ENCODE measurements around the gene LRBA. TPM values are rescaled to one million over a fixed set of nuclear protein-coding genes. Genes with fewer than 3 reads are reported as not detected.
A peak's percentile ranks its signal among the peaks of the same experiment; 100 is the strongest.
"Not testable (repeated sequence)": the region's sequence is repeated elsewhere in the genome, so short reads cannot be mapped to it uniquely, and the experiment has no call there.

LRBA gene
- polyA plus RNA-seq, 3 donors from 2014 or later: 18.1 to 25.3 (median 19.6) TPM

GRCh38 chr4:150939530-150939929, 75.6 kb downstream of the LRBA start:
- H3K4me1 Mint-ChIP-seq: peaks cover 40 to 64% of the 10 kb centered on the region in 2 donors
- no peaks in the 10 kb centered on the region for H3K27me3 Mint-ChIP-seq (ENCODE audit: low read depth in 3 of 3)
- H3K27ac Mint-ChIP-seq: peak overlapping the region in 4 of 6 donors; percentile 0 to 63 (median 23)
- H3K9me3 Mint-ChIP-seq: no peaks in the 10 kb centered on the region
- H3K36me3 Mint-ChIP-seq: no peaks in the 10 kb centered on the region
- no peak overlapping the region for H3K4me3 Mint-ChIP-seq
- no peak for DNase-seq

GRCh38 chr4:150938873-150939499, 76.1 kb downstream of the LRBA start:
- H3K27ac Mint-ChIP-seq: peak overlapping the region in 5 of 6 donors; percentile 3 to 63 (median 19)
- peaks cover 38 to 61% of the 10 kb centered on the region in 2 donors for H3K4me1 Mint-ChIP-seq
- no peaks in the 10 kb centered on the region for H3K27me3 Mint-ChIP-seq (ENCODE audit: low read depth in 3 of 3)
- no peaks in the 10 kb centered on the region for H3K9me3 Mint-ChIP-seq
- no peaks in the 10 kb centered on the region for H3K36me3 Mint-ChIP-seq
- peak overlapping the region in 2 of 5 donors; percentile 1 to 8 for H3K4me3 Mint-ChIP-seq
- DNase-seq: no peak

GRCh38 chr4:150938417-150938816, 76.7 kb downstream of the LRBA start:
- Mint-ChIP-seq H3K27ac (no peak overlapping the region), H3K4me1 (peaks cover 33 to 55% of the 10 kb centered on the region in 2 donors), H3K9me3 (no peaks in the 10 kb centered on the region), H3K4me3 (no peak overlapping the region), H3K36me3 (no peaks in the 10 kb centered on the region), H3K27me3 (ENCODE audit: low read depth in 3 of 3) (no peaks in the 10 kb centered on the region)
- DNase-seq: no peak

- H3K4me3 Mint-ChIP-seq: no peak overlapping the region
- no peak for DNase-seq
- peaks cover 17 to 30% of the 10 kb centered on the region in 2 donors for H3K4me1 Mint-ChIP-seq
- H3K36me3 Mint-ChIP-seq: peaks cover 0 to under 1% (median 0%) of the 10 kb centered on the region in 3 donors
- no peak overlapping the region for H3K27ac Mint-ChIP-seq
- H3K9me3 Mint-ChIP-seq: no peaks in the 10 kb centered on the region
- no peaks in the 10 kb centered on the region for H3K27me3 Mint-ChIP-seq (ENCODE audit: low read depth in 3 of 3)
Observed at GRCh38 chr4:150934022-150934421, 81.1 kb downstream of the LRBA start.

- no peak overlapping the region for H3K27ac Mint-ChIP-seq
- no peak for DNase-seq
- H3K4me3 Mint-ChIP-seq: no peak overlapping the region
Observed at GRCh38 chr4:150931796-150932195, 83.3 kb downstream of the LRBA start.

GRCh38 chr4:150931005-150931404, 84.1 kb downstream of the LRBA start:
- H3K4me3 Mint-ChIP-seq: no peak overlapping the region
- DNase-seq: no peak
- peaks cover under 1% of the 10 kb centered on the region in 2 donors for H3K4me1 Mint-ChIP-seq
- no peaks in the 10 kb centered on the region for H3K9me3 Mint-ChIP-seq
- H3K27me3 Mint-ChIP-seq (ENCODE audit: low read depth in 3 of 3): no peaks in the 10 kb centered on the region
- H3K36me3 Mint-ChIP-seq: peaks cover 4 to 11% (median 7%) of the 10 kb centered on the region in 3 donors
- H3K27ac Mint-ChIP-seq: no peak overlapping the region

More at GRCh38 chr4:150931796-150932195, 83.3 kb downstream of the LRBA start:
- Mint-ChIP-seq H3K9me3 (no peaks in the 10 kb centered on the region), H3K36me3 (peaks cover 3 to 7% (median 4%) of the 10 kb centered on the region in 3 donors), H3K4me1 (peaks cover 6 to 9% of the 10 kb centered on the region in 2 donors), H3K27me3 (ENCODE audit: low read depth in 3 of 3) (no peaks in the 10 kb centered on the region)

- Mint-ChIP-seq H3K27ac (no peak overlapping the region), H3K27me3 (ENCODE audit: low read depth in 3 of 3) (no peaks in the 10 kb centered on the region), H3K4me1 (no peaks in the 10 kb centered on the region), H3K36me3 (peaks cover 17 to 23% (median 21%) of the 10 kb centered on the region in 3 donors), H3K4me3 (no peak overlapping the region), H3K9me3 (no peaks in the 10 kb centered on the region)
- no peak for DNase-seq
Observed at GRCh38 chr4:150923945-150924344, 91.1 kb downstream of the LRBA start.

- peaks cover 17 to 32% (median 21%) of the 10 kb centered on the region in 3 donors for H3K36me3 Mint-ChIP-seq
- DNase-seq; H3K4me1 Mint-ChIP-seq; H3K27ac Mint-ChIP-seq; H3K9me3 Mint-ChIP-seq; H3K4me3 Mint-ChIP-seq; H3K27me3 Mint-ChIP-seq (ENCODE audit: low read depth in 3 of 3): not testable (repeated sequence)
Observed at GRCh38 chr4:150921486-150921885, 93.6 kb downstream of the LRBA start.

- H3K4me3 Mint-ChIP-seq; H3K9me3 Mint-ChIP-seq; H3K27me3 Mint-ChIP-seq (ENCODE audit: low read depth in 3 of 3); H3K4me1 Mint-ChIP-seq; DNase-seq; H3K27ac Mint-ChIP-seq: not testable (repeated sequence)
- peaks cover 24 to 42% (median 32%) of the 10 kb centered on the region in 3 donors for H3K36me3 Mint-ChIP-seq
Observed at GRCh38 chr4:150918562-150918961, 96.5 kb downstream of the LRBA start.

- Mint-ChIP-seq H3K27me3 (ENCODE audit: low read depth in 3 of 3) (peaks cover 0 to 3% (median 0%) of the 10 kb centered on the region in 3 donors), H3K27ac (no peak overlapping the region), H3K4me1 (peaks cover 19 to 27% of the 10 kb centered on the region in 2 donors), H3K36me3 (peaks cover 51 to 69% (median 65%) of the 10 kb centered on the region in 3 donors), H3K4me3 (no peak overlapping the region), H3K9me3 (peaks cover 0 to 21% (median 6%) of the 10 kb centered on the region in 6 donors)
- no peak for DNase-seq
Observed at GRCh38 chr4:150911326-150911725, 103.8 kb downstream of the LRBA start.

GRCh38 chr4:150909116-150909515, 106.0 kb downstream of the LRBA start:
- Mint-ChIP-seq H3K36me3 (peaks cover 53 to 69% (median 68%) of the 10 kb centered on the region in 3 donors), H3K4me1 (peaks cover 19 to 28% of the 10 kb centered on the region in 2 donors), H3K27me3 (ENCODE audit: low read depth in 3 of 3) (peaks cover 0 to 3% (median 0%) of the 10 kb centered on the region in 3 donors), H3K4me3 (peak overlapping the region; percentile 54 to 84 (median 72)), H3K9me3 (peaks cover 0 to 21% (median 6%) of the 10 kb centered on the region in 6 donors), H3K27ac (peak overlapping the region; percentile 23 to 83 (median 56))
- DNase-seq: peak in 2 of 3 donors; percentile 0 to 9

- Mint-ChIP-seq H3K27ac (peak overlapping the region in 3 of 6 donors; percentile 47 to 64 (median 47)), H3K36me3 (peaks cover 43 to 63% (median 62%) of the 10 kb centered on the region in 3 donors)
Observed at GRCh38 chr4:150906987-150907633, 108.0 kb downstream of the LRBA start.

GRCh38 chr4:150904671-150905070, 110.4 kb downstream of the LRBA start:
- H3K4me1 Mint-ChIP-seq: peaks cover 15 to 21% of the 10 kb centered on the region in 2 donors
- no peak for DNase-seq
- H3K36me3 Mint-ChIP-seq: peaks cover 28 to 49% (median 48%) of the 10 kb centered on the region in 3 donors
- no peak overlapping the region for H3K27ac Mint-ChIP-seq
- H3K4me3 Mint-ChIP-seq: no peak overlapping the region
- H3K27me3 Mint-ChIP-seq (ENCODE audit: low read depth in 3 of 3): no peaks in the 10 kb centered on the region
- H3K9me3 Mint-ChIP-seq: no peaks in the 10 kb centered on the region

More at GRCh38 chr4:150906987-150907633, 108.0 kb downstream of the LRBA start:
- no peak for DNase-seq
- H3K4me3 Mint-ChIP-seq: no peak overlapping the region
- H3K4me1 Mint-ChIP-seq: peaks cover 19 to 28% of the 10 kb centered on the region in 2 donors
- peaks cover 0 to 14% (median 4%) of the 10 kb centered on the region in 6 donors for H3K9me3 Mint-ChIP-seq
- H3K27me3 Mint-ChIP-seq (ENCODE audit: low read depth in 3 of 3): no peaks in the 10 kb centered on the region

- Mint-ChIP-seq H3K4me1 (peaks cover 5 to 10% of the 10 kb centered on the region in 2 donors), H3K27ac (no peak overlapping the region), H3K27me3 (ENCODE audit: low read depth in 3 of 3) (no peaks in the 10 kb centered on the region), H3K36me3 (peaks cover 31 to 47% (median 47%) of the 10 kb centered on the region in 3 donors), H3K9me3 (no peaks in the 10 kb centered on the region), H3K4me3 (no peak overlapping the region)
- DNase-seq: no peak
Observed at GRCh38 chr4:150903603-150904002, 111.5 kb downstream of the LRBA start.

Measured in immature natural killer cell (primary cell).